Measurements from ENCODE around the gene SMCP.

The SMCP gene

GRCh38 chr1:152901631-152902030, 23.5 kb downstream of the SMCP start:
- Histone ChIP-seq H3K36me3 (replicated peaks; ENCODE audit: insufficient read depth, low read length) (no peaks in the 10 kb centered on the region), H3K9ac (ENCODE audit: low read length) (no peak overlapping the region), H3K9me2 (replicated peaks; ENCODE audit: insufficient read depth, low read length) (no peaks in the 10 kb centered on the region), H3K79me2 (ENCODE audit: low read length) (no peaks in the 10 kb centered on the region), H3K4me2 (ENCODE audit: low read depth, low read length) (no peak overlapping the region), H4K20me1 (ENCODE audit: insufficient read depth, low read length) (no peaks in the 10 kb centered on the region), H3K27ac (ENCODE audit: low read length) (no peak overlapping the region), H3K4me3 (ENCODE audit: low read length) (no peak overlapping the region), H3K4me1 (ENCODE audit: low read length) (no peaks in the 10 kb centered on the region), H2AFZ (ENCODE audit: low read length) (no peak overlapping the region), H3F3A (ENCODE audit: insufficient read depth, low read length) (no peaks in the 10 kb centered on the region), H3K9me3 (replicated peaks; ENCODE audit: insufficient read depth, low read length) (no peaks in the 10 kb centered on the region), H3K27me3 (replicated peaks; ENCODE audit: insufficient read depth, low read length) (no peaks in the 10 kb centered on the region)
- TF ChIP-seq CTCF (IDR thresholded peaks at IDR 0.05; ENCODE audit: low read length) (no peak), EZH2phosphoT487 (IDR thresholded peaks at IDR 0.05; ENCODE audit: low read length) (no peak), EZH2 (optimal IDR thresholded peaks at IDR 0.05; ENCODE audit: low read depth, low read length) (no peak)
- no peak for DNase-seq

GRCh38 chr1:152902636-152903035, 24.5 kb downstream of the SMCP start:
- no peak for TF ChIP-seq EZH2phosphoT487 (IDR thresholded peaks at IDR 0.05; ENCODE audit: low read length)
- no peak for TF ChIP-seq EZH2 (optimal IDR thresholded peaks at IDR 0.05; ENCODE audit: low read depth, low read length)
- TF ChIP-seq CTCF (IDR thresholded peaks at IDR 0.05; ENCODE audit: low read length), result no peak
- no peaks in the 10 kb centered on the region for H3K9me2 ChIP-seq (replicated peaks; ENCODE audit: insufficient read depth, low read length)
- H2AFZ ChIP-seq (ENCODE audit: low read length), result no peak overlapping the region
- H3K27ac ChIP-seq (ENCODE audit: low read length), result no peak overlapping the region
- H3K4me3 ChIP-seq (ENCODE audit: low read length), result no peak overlapping the region
- H3K27me3 ChIP-seq (replicated peaks; ENCODE audit: insufficient read depth, low read length), result no peaks in the 10 kb centered on the region
- no peaks in the 10 kb centered on the region for H3K36me3 ChIP-seq (replicated peaks; ENCODE audit: insufficient read depth, low read length)
- no peaks in the 10 kb centered on the region for H3K4me1 ChIP-seq (ENCODE audit: low read length)
- no peak for DNase-seq
- no peaks in the 10 kb centered on the region for H3F3A ChIP-seq (ENCODE audit: insufficient read depth, low read length)
- no peak overlapping the region for H3K4me2 ChIP-seq (ENCODE audit: low read depth, low read length)
- H3K79me2 ChIP-seq (ENCODE audit: low read length), result no peaks in the 10 kb centered on the region
- no peaks in the 10 kb centered on the region for H3K9me3 ChIP-seq (replicated peaks; ENCODE audit: insufficient read depth, low read length)
- no peaks in the 10 kb centered on the region for H4K20me1 ChIP-seq (ENCODE audit: insufficient read depth, low read length)
- no peak overlapping the region for H3K9ac ChIP-seq (ENCODE audit: low read length)

GRCh38 chr1:152904688-152905440, 26.7 kb downstream of the SMCP start:
- Histone ChIP-seq H3K79me2 (ENCODE audit: low read length) (no peaks in the 10 kb centered on the region), H3K27ac (ENCODE audit: low read length) (no peak overlapping the region), H3K36me3 (replicated peaks; ENCODE audit: insufficient read depth, low read length) (no peaks in the 10 kb centered on the region), H3K4me1 (ENCODE audit: low read length) (no peaks in the 10 kb centered on the region), H3K4me2 (ENCODE audit: low read depth, low read length) (no peak overlapping the region), H3K4me3 (ENCODE audit: low read length) (no peak overlapping the region), H3K9me2 (replicated peaks; ENCODE audit: insufficient read depth, low read length) (no peaks in the 10 kb centered on the region), H3K9me3 (replicated peaks; ENCODE audit: insufficient read depth, low read length) (no peaks in the 10 kb centered on the region), H2AFZ (ENCODE audit: low read length) (no peak overlapping the region), H3K9ac (ENCODE audit: low read length) (no peak overlapping the region), H3K27me3 (replicated peaks; ENCODE audit: insufficient read depth, low read length) (no peaks in the 10 kb centered on the region), H3F3A (ENCODE audit: insufficient read depth, low read length) (no peaks in the 10 kb centered on the region), H4K20me1 (ENCODE audit: insufficient read depth, low read length) (no peaks in the 10 kb centered on the region)
- TF ChIP-seq CTCF (IDR thresholded peaks at IDR 0.05; ENCODE audit: low read length) (no peak), EZH2phosphoT487 (IDR thresholded peaks at IDR 0.05; ENCODE audit: low read length) (no peak), EZH2 (optimal IDR thresholded peaks at IDR 0.05; ENCODE audit: low read depth, low read length) (no peak)
- no peak for DNase-seq
